Pulmonary artery endothelial cell (primary cell): ENCODE measurements around the gene UGDH. TPM values are rescaled to one million over a fixed set of nuclear protein-coding genes. Genes with fewer than 3 reads are reported as not detected.
"Not testable (repeated sequence)": the region's sequence is repeated elsewhere in the genome, so short reads cannot be mapped to it uniquely, and the experiment has no call there.

Source experiments
- DNase-seq: peaks from one replicate; pipeline ENCODE4 v3.0.0-alpha.2; 2011; ENCODE audit warnings: low read depth, low spot score
- total RNA-seq: library from RNA; depleted of rRNA; stranded (reverse); fragments of >200 nt; gene quantifications from 2 replicates; pipeline ENCODE4 v1.2.3, GENCODE V29; 2014

UGDH gene
- total RNA-seq, 1 donor from 2014 or later = 81.4 TPM

DNA sequence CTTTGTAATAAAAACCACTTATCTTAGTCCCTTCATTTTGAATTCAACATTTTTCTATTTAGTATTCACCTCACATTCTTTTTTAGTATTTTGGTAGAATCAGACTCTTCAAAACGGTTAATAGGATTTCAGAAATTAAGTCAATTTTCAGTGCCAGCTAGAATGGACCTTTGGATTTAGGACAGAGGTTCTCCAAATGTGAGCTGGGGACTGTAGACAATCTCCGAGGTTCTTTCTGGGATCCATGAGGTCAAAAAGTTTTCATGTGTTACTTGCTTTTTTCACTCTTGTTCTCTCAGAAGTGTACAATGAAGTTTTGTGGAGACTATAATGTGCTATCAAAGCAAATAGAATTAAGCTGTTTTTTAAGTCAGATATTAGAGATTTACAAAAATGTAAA, 2.3 kb upstream of the UGDH start:
- DNase-seq = no peak

DNA sequence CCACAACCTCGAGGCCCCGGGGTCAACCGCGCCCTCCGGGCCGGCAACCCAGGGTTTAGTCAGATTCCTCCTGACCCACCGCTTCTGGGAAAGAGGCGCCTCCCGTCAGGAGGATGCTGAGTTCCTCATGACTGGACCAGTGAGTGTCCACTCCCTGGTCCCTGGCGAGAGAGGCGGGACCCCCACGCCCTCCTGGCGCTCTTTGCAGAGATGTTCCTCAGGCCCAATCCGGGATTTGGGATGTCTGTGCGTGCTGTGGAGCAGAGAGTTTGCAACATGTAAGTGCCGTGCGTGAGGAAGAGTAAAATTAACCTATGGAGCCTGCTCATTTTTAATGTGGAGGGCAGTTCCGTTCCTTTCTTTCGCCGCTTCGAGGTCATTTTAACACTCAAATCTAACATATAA, 824 bp upstream of the UGDH start:
- DNase-seq = no peak

- no peak for DNase-seq
These were observed 409 bp downstream of the UGDH start for GRCh38 chr4:39526765-39527295.

DNA sequence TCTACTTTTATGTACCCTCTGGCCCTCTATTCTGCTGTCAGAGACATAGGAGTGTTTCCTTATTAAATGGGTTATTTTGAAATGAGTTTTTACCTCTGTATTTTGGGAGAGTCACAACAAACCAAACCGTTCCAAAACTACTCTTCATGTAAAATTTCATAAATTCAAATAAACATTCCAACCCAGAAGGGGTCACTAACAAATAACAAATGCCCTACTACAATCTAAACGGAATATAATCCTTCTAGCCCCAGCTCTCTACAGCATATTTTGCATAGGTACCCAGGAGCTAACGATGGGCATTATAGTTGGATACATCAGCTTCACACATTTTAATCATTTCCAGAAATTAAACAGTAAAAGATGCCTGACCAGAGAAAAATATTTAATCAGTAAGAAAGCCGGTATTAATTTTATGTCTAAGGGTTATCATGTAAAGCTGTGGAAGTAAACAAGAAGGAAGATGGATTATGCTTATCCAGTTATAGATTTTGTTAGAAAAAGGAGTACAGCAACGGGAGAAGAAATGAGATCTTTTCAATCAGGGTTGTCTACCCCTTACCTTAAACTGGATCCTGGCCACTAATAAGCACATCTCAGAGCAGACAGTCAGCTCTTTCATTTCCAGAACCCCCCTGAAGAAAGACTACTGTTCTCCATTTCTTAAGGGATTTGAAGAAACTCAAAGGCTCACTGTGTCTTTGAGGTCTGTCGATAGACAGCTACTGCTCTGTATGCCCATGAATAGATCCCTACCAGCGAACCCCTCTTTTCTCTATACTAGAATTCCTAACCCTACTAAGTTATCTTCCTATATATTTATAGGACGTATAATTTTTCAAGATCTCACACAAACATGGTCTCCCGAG, 1.2 kb downstream of the UGDH start:
- DNase-seq = no peak

DNA sequence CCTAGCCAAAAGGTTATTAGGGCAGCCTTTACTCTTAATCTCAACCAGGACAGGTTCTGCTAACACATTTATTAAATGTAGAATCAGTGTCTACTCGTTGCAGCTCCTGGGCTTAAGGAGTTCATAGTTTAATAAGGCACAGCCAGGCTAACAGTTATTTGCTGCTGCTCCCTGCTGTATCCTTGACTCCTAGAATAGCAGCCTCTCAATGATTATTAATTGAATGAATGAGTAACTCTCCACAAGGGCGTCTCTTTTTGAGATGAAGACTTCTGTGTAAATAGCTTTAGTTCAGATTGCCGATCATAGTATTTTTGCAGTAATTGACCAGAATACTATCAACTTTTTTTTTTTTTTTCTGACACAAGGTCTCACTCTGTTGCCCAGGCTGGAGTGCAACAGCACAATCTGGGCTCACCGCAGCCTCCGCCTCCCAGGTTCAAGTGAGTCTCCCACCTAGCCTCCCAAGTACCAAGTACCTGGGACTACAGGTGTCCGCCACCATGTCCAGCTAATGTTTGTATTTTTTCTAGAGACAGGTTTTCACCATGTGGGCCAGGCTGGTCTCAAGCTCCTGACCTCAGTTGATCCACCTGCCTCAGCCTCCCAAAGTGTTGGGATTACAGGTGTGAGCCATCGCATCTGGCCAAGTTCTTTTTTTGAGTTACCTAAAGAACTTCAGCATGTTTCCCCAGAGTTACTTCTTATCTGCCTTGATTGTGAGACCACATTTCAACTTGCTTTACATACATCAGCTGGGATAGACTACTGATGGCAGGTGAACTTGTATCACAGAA, 2.9 kb downstream of the UGDH start:
- DNase-seq = no peak

DNA sequence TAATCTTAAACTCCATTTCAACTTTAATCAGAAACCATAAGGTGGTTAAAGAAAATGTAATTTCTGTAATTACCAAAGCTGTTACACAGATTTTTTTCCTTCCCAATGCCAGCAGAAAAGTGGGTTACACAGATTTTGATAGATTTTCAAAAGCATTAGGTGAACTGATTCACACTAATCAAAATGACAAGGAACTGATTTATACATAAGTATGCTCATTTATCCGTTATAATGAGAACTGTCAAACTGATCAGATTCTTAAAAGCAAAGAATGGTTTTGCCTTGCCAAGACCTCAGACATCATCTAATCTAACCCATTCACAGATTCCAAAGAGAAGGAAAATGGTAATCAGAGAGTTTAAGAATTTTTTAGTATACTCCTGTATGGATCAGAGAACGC, 5.2 kb downstream of the UGDH start:
- no peak for DNase-seq

GRCh38 chr4:39521253-39521919, 5.9 kb downstream of the UGDH start:
- no peak for DNase-seq

DNA sequence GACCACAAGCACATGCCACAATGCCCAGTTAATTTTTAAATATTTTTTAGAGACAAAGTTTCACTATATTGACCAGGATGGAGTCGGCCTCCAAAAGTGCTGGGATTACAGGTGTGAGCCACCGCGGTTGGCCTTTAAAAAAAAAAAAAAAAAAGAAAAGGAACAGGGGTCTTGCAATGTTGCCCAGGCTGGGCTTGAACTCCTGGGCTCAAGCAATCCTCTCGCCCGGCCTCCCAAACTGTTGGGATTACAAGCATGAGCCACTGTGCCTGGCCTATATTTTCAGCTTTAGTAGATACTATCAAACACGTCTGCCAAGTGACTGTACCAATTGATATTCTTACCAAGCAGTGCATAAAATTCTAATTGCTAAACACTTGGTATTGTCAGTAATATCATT, 8.8 kb downstream of the UGDH start:
- no peak for DNase-seq

DNA sequence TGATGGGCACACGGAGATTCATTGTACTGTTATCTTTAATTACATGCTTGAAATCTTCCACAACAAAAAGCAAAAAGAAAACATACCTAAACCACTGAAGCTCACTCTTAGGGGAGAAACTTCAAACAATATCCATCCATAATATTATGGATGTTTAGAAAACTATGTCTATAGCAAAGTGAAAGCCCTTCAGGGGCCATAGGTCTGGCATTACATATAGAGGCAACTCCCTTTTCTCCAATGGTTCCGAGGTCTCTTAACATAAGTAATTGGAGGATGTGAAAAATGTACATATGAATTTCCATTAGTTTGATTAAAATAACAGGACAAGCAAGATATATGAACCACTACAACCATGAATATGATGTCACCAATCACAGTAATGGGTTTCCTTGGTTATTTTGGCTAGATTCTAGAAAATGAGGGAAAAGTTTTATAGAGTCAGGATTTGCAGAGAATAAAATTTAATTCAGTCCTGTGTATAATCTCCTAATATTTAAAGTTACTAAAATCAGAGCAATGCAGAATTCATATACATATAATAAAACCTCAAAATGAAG, 10.8 kb downstream of the UGDH start:
- DNase-seq = no peak

DNA sequence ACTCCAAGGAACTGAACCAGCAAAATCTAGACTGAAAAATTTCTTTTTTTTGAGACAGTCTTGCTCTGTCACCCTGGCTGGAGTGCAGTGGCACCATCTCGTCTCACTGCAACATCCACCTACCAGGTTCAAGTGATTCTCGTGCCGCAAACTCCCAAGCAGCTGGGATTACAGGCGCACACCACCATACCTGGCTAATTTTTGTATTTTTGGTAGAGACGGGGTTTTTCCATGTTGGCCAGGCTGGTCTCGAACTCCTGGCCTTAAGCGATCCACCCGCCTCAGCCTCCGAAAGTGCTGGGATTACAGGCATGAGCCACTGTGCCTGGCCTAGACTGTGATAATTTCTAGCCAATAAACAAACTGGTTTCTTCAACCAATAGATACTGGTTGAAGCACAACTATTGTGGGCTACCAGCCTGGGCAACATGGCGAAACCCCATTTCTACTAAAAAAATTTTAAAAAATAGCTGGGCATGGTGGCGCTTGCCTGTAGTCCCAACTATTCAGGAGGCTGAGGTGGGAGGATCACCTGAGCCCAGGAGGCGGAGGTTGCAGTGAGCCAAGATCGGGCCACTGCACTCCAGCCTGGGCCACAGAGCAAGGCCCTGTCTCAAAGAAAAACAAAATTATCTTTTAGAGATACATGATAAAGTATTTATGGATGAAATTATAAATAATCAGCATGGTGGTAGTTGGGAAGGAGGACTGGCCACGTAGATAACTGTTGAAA, 11.4 kb downstream of the UGDH start:
- not testable (repeated sequence) for DNase-seq

DNA sequence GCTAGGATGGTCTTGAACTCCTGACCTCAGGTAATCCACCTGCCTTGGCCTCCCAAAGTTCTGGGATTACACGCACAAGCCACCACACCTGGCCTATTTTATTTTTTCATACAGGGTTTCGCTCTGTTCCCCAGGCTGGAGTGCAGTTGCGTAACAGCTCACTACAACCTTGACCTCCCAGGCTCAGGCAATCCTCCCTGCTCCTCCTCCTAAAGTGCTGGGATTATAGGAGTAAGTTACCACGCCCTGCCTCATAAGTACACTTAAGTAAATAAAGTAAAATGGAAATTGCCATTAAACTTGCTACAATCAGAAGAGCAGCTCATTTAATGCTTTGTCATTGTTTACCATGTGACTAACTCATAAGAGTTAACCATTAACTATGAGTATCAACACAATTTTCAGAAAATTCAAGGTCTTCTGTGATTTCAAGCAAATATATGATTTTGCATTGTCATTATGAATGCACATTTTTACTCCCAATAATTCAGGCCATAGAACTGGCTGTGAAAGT, 12.3 kb downstream of the UGDH start:
- DNase-seq = no peak

DNA sequence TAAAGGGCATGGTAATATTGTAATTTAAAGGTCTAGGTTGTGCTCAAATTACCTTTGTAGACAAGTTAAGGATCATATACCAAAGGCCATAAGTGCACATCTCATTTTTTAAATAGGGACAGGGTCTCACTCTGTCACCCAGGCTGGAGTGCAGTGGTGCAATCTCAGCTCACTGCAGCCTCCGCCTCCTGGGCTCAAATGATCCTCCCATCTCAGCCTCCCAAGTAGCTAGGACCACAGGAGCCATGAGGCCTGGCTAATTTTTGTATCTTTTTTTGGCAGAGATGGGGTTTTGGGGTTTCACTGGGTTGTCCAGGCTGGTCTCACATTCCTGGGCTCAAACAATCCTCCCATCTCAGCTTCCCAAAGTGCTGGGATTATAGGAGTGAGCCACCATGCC, 13.0 kb downstream of the UGDH start:
- not testable (repeated sequence) for DNase-seq

- no peak for DNase-seq
These were observed 16.8 kb downstream of the UGDH start for GRCh38 chr4:39510348-39510929.

GRCh38 chr4:39505581-39505980, 21.7 kb downstream of the UGDH start:
- DNase-seq = no peak

GRCh38 chr4:39504538-39504937, 22.7 kb downstream of the UGDH start:
- no peak for DNase-seq

DNA sequence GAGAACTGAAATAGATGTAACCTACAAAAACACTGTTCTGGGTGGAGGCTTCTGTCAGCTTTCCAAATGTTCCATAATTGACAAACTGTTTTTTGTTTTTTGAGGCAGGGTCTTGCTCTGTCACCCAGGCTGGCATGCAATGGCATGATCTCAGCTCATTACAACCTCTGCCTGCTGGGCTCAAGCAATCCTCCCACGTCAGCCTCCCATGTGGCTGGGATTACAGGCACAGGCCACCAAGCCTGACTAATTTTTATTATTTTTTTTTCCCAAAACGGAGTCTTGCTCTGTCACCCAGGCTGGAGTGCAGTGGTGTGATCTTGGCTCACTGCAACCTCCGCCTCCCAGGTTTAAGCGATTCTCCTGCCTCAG, 24.6 kb downstream of the UGDH start:
- not testable (repeated sequence) for DNase-seq

- DNase-seq = no peak
These were observed 25.1 kb downstream of the UGDH start for GRCh38 chr4:39502019-39502663.

DNA sequence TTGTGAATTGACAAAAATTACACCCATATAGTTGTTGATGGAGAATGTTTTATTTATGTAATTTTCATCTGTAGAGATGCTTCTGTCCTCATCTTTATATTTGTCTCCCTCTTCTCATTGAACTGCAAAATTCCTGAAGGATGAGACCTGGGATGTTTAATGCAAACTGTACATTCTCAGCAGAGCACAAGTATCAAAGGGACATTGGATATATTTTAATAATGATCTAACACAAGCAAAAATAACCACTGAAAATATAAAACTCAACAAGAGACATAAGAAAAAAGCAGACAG, 28.6 kb downstream of the UGDH start:
- DNase-seq = no peak

DNA sequence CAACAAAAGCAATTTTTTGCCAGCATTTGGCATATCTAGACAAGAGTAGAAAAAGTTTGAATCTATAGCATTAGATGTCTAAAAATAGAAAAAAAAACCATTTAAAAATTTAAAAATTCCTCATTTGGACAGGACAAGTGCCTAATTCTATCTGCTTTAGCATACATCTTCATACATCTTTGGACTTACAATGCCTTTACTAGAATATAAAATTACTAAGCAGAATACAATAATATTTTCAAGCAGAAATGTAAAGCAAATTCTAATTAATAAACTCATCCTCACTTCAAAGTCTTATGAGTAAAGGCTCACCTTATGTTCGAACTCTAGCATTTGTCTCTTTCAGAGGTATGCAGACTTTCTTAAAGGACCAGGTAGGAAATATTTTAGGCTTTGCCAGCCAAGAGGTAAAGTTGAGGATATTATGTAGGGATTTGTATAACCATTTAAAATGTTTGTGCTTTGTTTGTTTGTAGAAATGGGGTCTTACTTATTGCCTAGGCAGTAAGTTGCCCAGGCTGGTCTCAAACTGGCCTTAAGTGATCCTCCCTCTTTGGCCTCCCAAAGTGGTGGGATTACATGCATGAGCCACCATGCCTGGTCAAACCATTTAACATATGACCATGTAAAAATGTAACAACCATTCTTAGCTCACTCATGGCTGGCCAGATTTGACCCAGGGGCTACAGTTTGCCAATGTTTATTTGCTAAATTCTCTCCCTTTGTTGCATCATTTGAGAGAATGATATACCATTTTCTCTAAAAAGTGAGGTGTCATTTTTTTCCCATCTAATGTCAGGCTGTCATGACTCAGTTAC, 29.1 kb downstream of the UGDH start:
- no peak for DNase-seq
